ENCODE data around the gene TFF3. TPM values are rescaled to one million over a fixed set of nuclear protein-coding genes. Genes with fewer than 3 reads are reported as not detected.

The TFF3 gene
- total RNA-seq, 4 donors from 2014 or later = 178 to 1,063 (median 636) TPM

DNA sequence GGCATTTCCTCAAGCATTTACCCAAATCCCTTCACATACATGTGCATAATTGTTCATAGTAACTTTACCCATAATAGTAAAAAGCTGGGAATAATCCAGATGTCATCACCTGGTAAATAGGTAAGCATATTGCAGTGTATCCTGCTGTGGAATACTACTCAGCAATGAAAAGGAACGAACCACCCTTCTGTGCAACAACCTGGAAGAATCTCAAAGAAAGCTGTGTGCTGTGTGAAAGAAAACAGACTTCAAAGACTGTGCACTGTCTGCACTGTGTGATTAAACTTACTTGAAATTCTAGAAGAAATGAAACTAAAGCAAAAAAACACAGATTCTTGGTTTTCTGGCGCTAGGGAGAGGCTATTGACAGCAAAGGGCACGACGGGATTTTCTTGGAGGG is 22.1 kb upstream of the TFF3 start:
- Histone ChIP-seq H3K27ac (no peak overlapping the region), H3K9me3 (no peaks in the 10 kb centered on the region), H3K36me3 (no peaks in the 10 kb centered on the region), H3K4me3 (no peak overlapping the region), H3K4me1 (peaks cover 0 to 17% (median 2%) of the 10 kb centered on the region in 4 donors), H3K27me3 (no peaks in the 10 kb centered on the region)
- TF ChIP-seq, protein P1, sequence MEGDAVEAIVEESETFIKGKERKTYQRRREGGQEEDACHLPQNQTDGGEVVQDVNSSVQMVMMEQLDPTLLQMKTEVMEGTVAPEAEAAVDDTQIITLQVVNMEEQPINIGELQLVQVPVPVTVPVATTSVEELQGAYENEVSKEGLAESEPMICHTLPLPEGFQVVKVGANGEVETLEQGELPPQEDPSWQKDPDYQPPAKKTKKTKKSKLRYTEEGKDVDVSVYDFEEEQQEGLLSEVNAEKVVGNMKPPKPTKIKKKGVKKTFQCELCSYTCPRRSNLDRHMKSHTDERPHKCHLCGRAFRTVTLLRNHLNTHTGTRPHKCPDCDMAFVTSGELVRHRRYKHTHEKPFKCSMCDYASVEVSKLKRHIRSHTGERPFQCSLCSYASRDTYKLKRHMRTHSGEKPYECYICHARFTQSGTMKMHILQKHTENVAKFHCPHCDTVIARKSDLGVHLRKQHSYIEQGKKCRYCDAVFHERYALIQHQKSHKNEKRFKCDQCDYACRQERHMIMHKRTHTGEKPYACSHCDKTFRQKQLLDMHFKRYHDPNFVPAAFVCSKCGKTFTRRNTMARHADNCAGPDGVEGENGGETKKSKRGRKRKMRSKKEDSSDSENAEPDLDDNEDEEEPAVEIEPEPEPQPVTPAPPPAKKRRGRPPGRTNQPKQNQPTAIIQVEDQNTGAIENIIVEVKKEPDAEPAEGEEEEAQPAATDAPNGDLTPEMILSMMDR (IDR thresholded peaks at IDR 0.05) = no peak
- no peak for TF ChIP-seq POLR2A (IDR thresholded peaks at IDR 0.05)
- DNase-seq = no peak

DNA sequence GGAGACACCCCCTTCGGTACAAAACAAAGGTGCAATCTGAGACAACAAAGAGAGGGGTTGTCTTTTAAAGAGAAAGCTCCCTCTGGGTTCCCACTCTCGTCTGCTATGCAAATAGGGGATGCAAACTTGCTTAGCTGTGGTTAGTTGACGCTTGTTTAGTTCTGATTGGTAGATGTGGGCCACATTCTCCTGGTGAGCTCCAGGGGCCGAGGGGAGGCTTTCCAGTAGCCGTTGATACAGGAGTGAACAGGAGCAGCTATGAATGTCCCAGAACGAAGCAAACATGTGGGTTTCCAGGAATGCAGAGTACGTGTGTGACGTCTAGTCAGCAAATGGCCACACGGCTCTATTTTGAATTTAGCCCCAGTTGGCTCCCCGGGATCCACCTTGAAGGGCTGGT is 20.8 kb upstream of the TFF3 start:
- Histone ChIP-seq H3K9me3 (peaks cover 0 to 5% (median 0%) of the 10 kb centered on the region in 4 donors), H3K4me1 (peaks cover 0 to 27% (median 2%) of the 10 kb centered on the region in 4 donors), H3K4me3 (no peak overlapping the region), H3K27me3 (no peaks in the 10 kb centered on the region), H3K27ac (no peak overlapping the region), H3K36me3 (no peaks in the 10 kb centered on the region)
- TF ChIP-seq POLR2A (IDR thresholded peaks at IDR 0.05) = no peak
- TF ChIP-seq, protein P1 (IDR thresholded peaks at IDR 0.05) = no peak
- no peak for DNase-seq

DNA sequence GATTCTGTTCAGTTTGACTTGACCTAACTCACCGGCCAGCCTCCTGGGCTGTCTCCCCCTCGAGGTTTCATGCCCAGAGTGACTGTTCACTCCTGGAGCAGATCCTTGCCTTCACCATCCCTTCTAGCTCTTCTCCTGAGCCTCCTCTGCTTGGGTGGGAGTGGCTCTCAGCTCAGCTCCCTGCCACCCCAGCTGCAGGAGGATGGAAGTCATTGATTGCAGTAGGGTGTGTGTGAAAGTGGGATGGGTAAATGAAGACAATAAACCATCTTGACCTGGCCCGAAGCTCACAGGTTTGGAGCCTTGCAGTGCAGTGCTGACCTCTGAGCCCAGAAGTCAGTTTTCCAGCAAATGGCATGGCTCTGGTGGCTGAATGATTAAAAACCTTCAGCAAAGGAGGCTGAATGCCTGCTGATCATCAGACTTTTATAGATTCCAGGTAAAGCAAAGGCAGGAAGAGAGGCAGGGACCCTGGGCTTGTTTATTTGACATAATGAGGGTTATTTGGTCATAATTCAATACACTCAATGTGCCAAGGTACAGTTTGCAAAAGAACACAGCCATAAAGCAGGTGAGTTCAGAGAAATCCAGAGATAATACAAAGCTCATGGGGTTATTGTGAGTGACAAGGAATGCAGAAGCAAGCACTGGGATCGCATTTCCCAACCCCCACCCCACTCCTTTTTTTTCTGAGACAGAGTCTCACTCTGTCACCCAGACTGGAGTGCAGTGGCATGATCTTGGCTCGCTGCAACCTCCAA is 17.5 kb upstream of the TFF3 start:
- Histone ChIP-seq H3K36me3 (no peaks in the 10 kb centered on the region), H3K27me3 (no peaks in the 10 kb centered on the region), H3K4me1 (peaks cover 0 to 19% (median 2%) of the 10 kb centered on the region in 4 donors), H3K27ac (peak overlapping the region in 2 of 4 donors; percentile 64 to 82), H3K9me3 (peaks cover 0 to 5% (median 0%) of the 10 kb centered on the region in 4 donors), H3K4me3 (no peak overlapping the region)
- peak in 2 of 3 donors; percentile 74 to 75 for DNase-seq
- TF ChIP-seq POLR2A (IDR thresholded peaks at IDR 0.05) = no peak
- TF ChIP-seq, protein P1 (IDR thresholded peaks at IDR 0.05) = peak in 1 of 6 experiments; percentile 9

DNA sequence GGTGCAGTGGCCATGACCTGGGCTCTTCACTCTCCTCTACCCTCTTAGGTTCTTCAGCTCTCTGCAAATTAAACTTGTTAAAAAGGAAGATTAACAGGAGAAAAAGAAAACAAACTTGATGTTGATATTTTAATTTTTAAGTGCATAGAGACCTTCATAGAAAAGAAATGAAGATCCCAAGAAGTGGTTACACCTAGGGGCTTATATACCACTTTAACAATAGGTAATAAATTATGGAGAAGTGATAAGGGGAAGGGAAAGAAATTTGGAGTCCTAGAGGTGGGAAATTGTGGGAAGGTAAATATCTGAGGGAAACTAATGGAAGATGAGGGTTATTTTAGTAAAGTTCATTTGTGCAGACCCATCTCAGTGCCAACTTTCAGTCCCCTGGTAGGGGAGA is 16.5 kb upstream of the TFF3 start:
- H3K4me1 ChIP-seq = peaks cover 0 to 13% (median 2%) of the 10 kb centered on the region in 4 donors
- peak overlapping the region in 3 of 4 donors; percentile 9 to 82 (median 64) for H3K27ac ChIP-seq
- TF ChIP-seq, protein P1 (IDR thresholded peaks at IDR 0.05) = no peak
- no peak for TF ChIP-seq POLR2A (IDR thresholded peaks at IDR 0.05)

GRCh38 chr21:42330380-42331371 is 15.5 kb upstream of the TFF3 start:
- Histone ChIP-seq H3K4me1 (peaks cover 0 to 13% (median 0%) of the 10 kb centered on the region in 4 donors), H3K27me3 (no peaks in the 10 kb centered on the region), H3K27ac (peak overlapping the region in 2 of 4 donors; percentile 64 to 82), H3K4me3 (no peak overlapping the region), H3K36me3 (no peaks in the 10 kb centered on the region), H3K9me3 (peaks cover 0 to 5% (median 0%) of the 10 kb centered on the region in 4 donors)
- no peak for DNase-seq
- TF ChIP-seq POLR2A (IDR thresholded peaks at IDR 0.05) = no peak
- TF ChIP-seq, protein P1 (IDR thresholded peaks at IDR 0.05) = peak in 2 of 6 experiments; percentile 12 to 17

More for the DNA sequence above, 16.5 kb upstream of the TFF3 start:
- H3K27me3 ChIP-seq = no peaks in the 10 kb centered on the region
- no peak overlapping the region for H3K4me3 ChIP-seq
- peaks cover 0 to 5% (median 0%) of the 10 kb centered on the region in 4 donors for H3K9me3 ChIP-seq
- DNase-seq = no peak
- no peaks in the 10 kb centered on the region for H3K36me3 ChIP-seq

Data from Peyer's patch (tissue), 4 donors.